Endothelial cell of umbilical vein (primary cell): Measurements from ENCODE around the gene TRAPPC3L. TPM values are rescaled to one million over a fixed set of nuclear protein-coding genes. Genes with fewer than 3 reads are reported as not detected.
A peak's percentile ranks its signal among the peaks of the same experiment; 100 is the strongest.

Experiments used
- BruUV-seq: library from RNA; stranded (reverse); fragments of 400-500 nt; replicated peaks from 2 replicates; lab custom pipeline; 2021; lab: Mats Ljungman, UMichigan
- CTCF ChIA-PET: fragments of 300-600, 350-600 bp; sonication (Branson Sonifier 250); formaldehyde crosslinking; loops from one replicate; lab custom pipeline; 2021; ENCODE audit warnings: antibody characterized with exemption, inconsistent platforms; lab: Charles Lee
- POLR2A ChIA-PET: fragments of 300-600, 350-600 bp; sonication (Branson Sonifier 250); formaldehyde crosslinking; loops from one replicate; lab custom pipeline; 2021; ENCODE audit warnings: antibody characterized with exemption, inconsistent platforms; lab: Charles Lee
- DNase-seq: peaks from one replicate; pipeline ENCODE4 v3.0.0-alpha.2; 2011; ENCODE audit warnings: low read depth, low spot score
- FAIRE-seq: peaks from 2 replicates; lab custom pipeline; 2011; peaks lifted over from hg19 to GRCh38; lab: Jason Lieb, UNC
- H2AFZ ChIP-seq: 2 replicates; pipeline ENCODE4 v1.6.0; 2012; ENCODE audit warnings: low read depth, low read length, control low read depth, inconsistent platforms
- H3K27ac ChIP-seq: 2 replicates; pipeline ENCODE4 v1.5.1; 2011; ENCODE audit warnings: low read depth, mild to moderate bottlenecking, control low read depth, low read length, moderate library complexity; ENCODE audit not compliant: insufficient read depth
- H3K27me3 ChIP-seq, 2 experiments: 2 replicates each; pipeline versions ENCODE4 v1.6.0 to v1.6.1; 2011; ENCODE audit warnings: low read length in 2 of 2, mixed read lengths in 1 of 2; ENCODE audit not compliant: control insufficient read depth in 2 of 2, insufficient read depth in 2 of 2
- H3K36me3 ChIP-seq, 2 experiments: 2 replicates in 1 of 2; 3 replicates in 1 of 2; pipeline ENCODE4 v1.5.1; 2011; ENCODE audit warnings: low read length in 2 of 2, mild to moderate bottlenecking in 1 of 2, moderate library complexity in 1 of 2; ENCODE audit not compliant: control insufficient read depth in 2 of 2, insufficient read depth in 2 of 2; ENCODE audit errors: extremely low read depth in 1 of 2
- H3K4me1 ChIP-seq: 3 replicates; pipeline ENCODE4 v1.5.1; 2011; ENCODE audit warnings: mild to moderate bottlenecking, low read length; ENCODE audit not compliant: control insufficient read depth, insufficient read depth; ENCODE audit errors: extremely low read depth
- H3K4me2 ChIP-seq: 2 replicates; pipeline ENCODE4 v1.6.1; 2011; ENCODE audit warnings: low read length, control low read depth, mixed read lengths; ENCODE audit not compliant: insufficient read depth
- H3K4me3 ChIP-seq, 3 experiments: fragments of 200-600 bp in 1 of 3; sonication (generic), shearing (Covaris generic) in 1 of 3; replicated peaks in 1 of 3; 2 replicates each; pipeline ENCODE4 v1.5.1; 2011 to 2016; ENCODE audit warnings: control low read depth in 3 of 3, low read length in 3 of 3, mild to moderate bottlenecking in 2 of 3, inconsistent platforms in 1 of 3, low read depth in 1 of 3, moderate library complexity in 1 of 3; ENCODE audit not compliant: insufficient read depth in 1 of 3
- H3K79me2 ChIP-seq: 2 replicates; pipeline ENCODE4 v1.6.0; 2012; ENCODE audit warnings: low read length, inconsistent platforms; ENCODE audit not compliant: control insufficient read depth, insufficient read depth
- H3K9ac ChIP-seq: replicated peaks from 2 replicates; pipeline ENCODE3; 2011; ENCODE audit warnings: low read length, control low read depth; ENCODE audit not compliant: insufficient read depth; ENCODE audit errors: extremely low read depth
- H3K9me1 ChIP-seq: replicated peaks from 3 replicates; pipeline ENCODE4 v1.6.0; 2011; ENCODE audit warnings: mild to moderate bottlenecking, low read length; ENCODE audit not compliant: control insufficient read depth, insufficient read depth; ENCODE audit errors: extremely low read depth
- H3K9me3 ChIP-seq: replicated peaks from 2 replicates; pipeline ENCODE4 v1.5.1; 2012; ENCODE audit warnings: low read length, inconsistent platforms; ENCODE audit not compliant: control insufficient read depth, insufficient read depth
- H4K20me1 ChIP-seq: replicated peaks from 2 replicates; pipeline ENCODE3; 2011; ENCODE audit warnings: mild to moderate bottlenecking, low read length; ENCODE audit not compliant: control insufficient read depth, insufficient read depth; ENCODE audit errors: extremely low read depth
- CTCF ChIP-seq, 2 donors: IDR thresholded peaks; 1 replicate in 1 of 2; 2 replicates in 1 of 2; pipeline ENCODE4 v1.5.1; 2011; ENCODE audit warnings: low read length in 2 of 2, mild to moderate bottlenecking in 2 of 2, moderate library complexity in 2 of 2, control low read depth in 1 of 2, inconsistent platforms in 1 of 2, low read depth in 1 of 2; ENCODE audit not compliant: insufficient read depth in 1 of 2; ENCODE audit errors: extremely low read depth in 1 of 2
- EZH2 ChIP-seq: IDR thresholded peaks from 2 replicates; pipeline ENCODE4 v1.6.1; 2012; ENCODE audit warnings: borderline replicate concordance, low read depth, mild to moderate bottlenecking, moderate library complexity, low read length, inconsistent platforms; ENCODE audit not compliant: severe bottlenecking
- FOS ChIP-seq: IDR thresholded peaks from 2 replicates; pipeline ENCODE4 v1.6.1; 2011; ENCODE audit warnings: mild to moderate bottlenecking, low read length, moderate library complexity, borderline replicate concordance; ENCODE audit not compliant: insufficient read depth
- MAX ChIP-seq: IDR thresholded peaks from 2 replicates; pipeline ENCODE4 v1.6.1; 2011; ENCODE audit not compliant: insufficient read depth, insufficient read length
- MYC ChIP-seq: IDR thresholded peaks from one replicate; pipeline ENCODE4 v1.6.1; 2011; ENCODE audit warnings: mild to moderate bottlenecking, low read depth, low read length
- POLR2A ChIP-seq: IDR thresholded peaks from 2 replicates; pipeline ENCODE4 v1.6.1; 2012; ENCODE audit warnings: low read depth, mild to moderate bottlenecking, control low read depth, low read length
- POLR2AphosphoS5 ChIP-seq: IDR thresholded peaks from 2 replicates; pipeline ENCODE4 v1.6.1; 2012; ENCODE audit warnings: low read depth, mild to moderate bottlenecking, control low read depth, low read length, moderate library complexity; ENCODE audit not compliant: insufficient read depth
- dilution Hi-C: fragments of 300-500 bp; cut with MboI; formaldehyde crosslinking; loops from one replicate; pipeline ENCODE4 v1.15.0; 2019; ENCODE audit warnings: low sequenced_read_pairs; ENCODE audit not compliant: extremely low pct_ligation_motif_present
- intact Hi-C: fragments of 100-400 bp; cut with micrococcal nuclease; formaldehyde crosslinking; loops from one replicate; pipeline ENCODE4 v1.10.0; 2022
- polyA plus RNA-seq, 4 experiments: library from polyadenylated mRNA; depleted of rRNA in 3 of 4; stranded (reverse) in 3 of 4; unstranded in 1 of 4; fragments of >200 nt; gene quantifications; 2 replicates each; pipeline versions ENCODE4 v1.2.1 to v1.2.3, GENCODE V29; 2011 to 2012; ENCODE audit warnings: missing spikeins in 1 of 4
- total RNA-seq: library from RNA; stranded (reverse); gene quantifications from 2 replicates; pipeline ENCODE4 v1.2.3, GENCODE V29; 2021

Gene TRAPPC3L
- total and polyA plus RNA-seq, 2 donors (not counting 3 experiments of a cell fraction or from before 2014, with no cell fraction given) = 0.38 TPM; not detected in 1

GRCh38 chr6:116513224-116513875 is 32.1 kb downstream of the TRAPPC3L start:
- no peaks in the 10 kb centered on the region for H3K9me3 ChIP-seq
- peak overlapping the region in 2 of 3 experiments; percentile 35 to 82 for H3K4me3 ChIP-seq
- no TSS peak for BruUV-seq
- peaks cover 8 to 11% of the 10 kb centered on the region in 2 experiments for H3K36me3 ChIP-seq
- peaks cover 8% of the 10 kb centered on the region for H3K79me2 ChIP-seq
- peaks cover 19% of the 10 kb centered on the region for H3K4me1 ChIP-seq
- no peaks in the 10 kb centered on the region for H3K9me1 ChIP-seq
- peak overlapping the region; percentile 95 for H3K9ac ChIP-seq
- H4K20me1 ChIP-seq = no peaks in the 10 kb centered on the region
- intact Hi-C loops = loop anchor here (5.0 kb wide), 2 partner anchors 141 to 296 kb away; partner anchors contain the start of gene DSE
- POLR2A ChIA-PET = no interaction called here
- DNase-seq (no peak), FAIRE-seq (no peak)
- no peak for TF ChIP-seq MAX
- no peak for TF ChIP-seq MYC
- no peak for TF ChIP-seq EZH2
- no peak for TF ChIP-seq POLR2A
- no peak for TF ChIP-seq POLR2AphosphoS5
- no peak for TF ChIP-seq FOS
- no peak for TF ChIP-seq CTCF (IDR thresholded peaks at IDR 0.05; ENCODE audit: extremely low read depth in 1 of 2, insufficient read depth in 1 of 2, low read depth in 1 of 2, low read length in 2 of 2)
- dilution Hi-C loops = no loop called here
- CTCF ChIA-PET = interaction anchor here (1.1 to 6.2 kb wide), 8 partner anchors 9 to 284 kb away, joined by 3 to 72 read pairs (median 22); no protein-coding TSS in a partner anchor
- no peak overlapping the region for H2AFZ ChIP-seq
- H3K27me3 ChIP-seq = no peaks in the 10 kb centered on the region
- H3K27ac ChIP-seq = no peak overlapping the region
- H3K4me2 ChIP-seq = peak overlapping the region; percentile 89
